Esophagus squamous epithelium (tissue), 4 donors: ENCODE results near the gene ANKS1A.

Experiments
- POLR2A ChIP-seq, 4 donors: fragments of 450-650 bp; IDR thresholded peaks; one replicate each; pipeline ENCODE4 v1.6.1; 2017; ENCODE audit warnings: antibody characterized with exemption in 4 of 4, mild to moderate bottlenecking in 4 of 4, moderate library complexity in 3 of 4
- TF ChIP-seq, protein P1 (sequence below), 6 experiments: fragments of 450-650 bp in 4 of 6; fragments of 200-600 bp in 2 of 6; sonication (generic) in 2 of 6; IDR thresholded peaks; one replicate each; pipeline ENCODE4 v1.5.1; 2016 to 2019; ENCODE audit warnings: antibody characterized with exemption in 6 of 6, mild to moderate bottlenecking in 4 of 6, moderate library complexity in 4 of 6

DNA sequence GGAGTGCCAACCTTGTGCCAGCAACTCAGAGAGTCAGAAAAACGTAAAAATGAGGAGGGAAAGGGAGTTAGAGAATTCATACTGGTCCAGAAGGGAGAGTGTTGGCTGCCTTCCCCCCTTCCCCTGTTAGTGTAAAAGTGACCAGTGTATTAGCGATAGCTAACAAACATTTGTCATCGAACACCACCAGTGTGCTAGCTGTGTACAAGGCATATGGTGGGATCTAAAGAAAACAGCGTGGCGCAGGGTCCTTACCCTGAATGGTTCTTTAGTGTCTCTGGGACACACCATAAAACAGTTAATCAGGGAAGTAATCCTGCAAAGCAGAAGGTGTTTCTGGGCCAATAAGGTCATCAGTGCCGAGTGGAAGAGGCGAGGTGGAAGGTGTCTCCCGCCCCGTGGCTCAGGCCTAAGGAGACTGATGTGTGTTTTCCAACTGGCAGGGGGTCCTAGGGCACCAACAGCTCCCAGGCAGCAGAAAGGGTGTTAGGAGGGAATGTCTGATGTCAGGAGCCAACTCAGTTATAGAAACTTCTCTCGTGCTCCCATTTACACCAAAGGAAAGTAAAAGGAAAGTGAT lies 160.2 kb downstream of the ANKS1A start:
- no peak for TF ChIP-seq POLR2A (IDR thresholded peaks at IDR 0.05)
- TF ChIP-seq, protein P1, sequence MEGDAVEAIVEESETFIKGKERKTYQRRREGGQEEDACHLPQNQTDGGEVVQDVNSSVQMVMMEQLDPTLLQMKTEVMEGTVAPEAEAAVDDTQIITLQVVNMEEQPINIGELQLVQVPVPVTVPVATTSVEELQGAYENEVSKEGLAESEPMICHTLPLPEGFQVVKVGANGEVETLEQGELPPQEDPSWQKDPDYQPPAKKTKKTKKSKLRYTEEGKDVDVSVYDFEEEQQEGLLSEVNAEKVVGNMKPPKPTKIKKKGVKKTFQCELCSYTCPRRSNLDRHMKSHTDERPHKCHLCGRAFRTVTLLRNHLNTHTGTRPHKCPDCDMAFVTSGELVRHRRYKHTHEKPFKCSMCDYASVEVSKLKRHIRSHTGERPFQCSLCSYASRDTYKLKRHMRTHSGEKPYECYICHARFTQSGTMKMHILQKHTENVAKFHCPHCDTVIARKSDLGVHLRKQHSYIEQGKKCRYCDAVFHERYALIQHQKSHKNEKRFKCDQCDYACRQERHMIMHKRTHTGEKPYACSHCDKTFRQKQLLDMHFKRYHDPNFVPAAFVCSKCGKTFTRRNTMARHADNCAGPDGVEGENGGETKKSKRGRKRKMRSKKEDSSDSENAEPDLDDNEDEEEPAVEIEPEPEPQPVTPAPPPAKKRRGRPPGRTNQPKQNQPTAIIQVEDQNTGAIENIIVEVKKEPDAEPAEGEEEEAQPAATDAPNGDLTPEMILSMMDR (IDR thresholded peaks at IDR 0.05): no peak
